ENCODE measurements around the gene PHLPP1.

DNA sequence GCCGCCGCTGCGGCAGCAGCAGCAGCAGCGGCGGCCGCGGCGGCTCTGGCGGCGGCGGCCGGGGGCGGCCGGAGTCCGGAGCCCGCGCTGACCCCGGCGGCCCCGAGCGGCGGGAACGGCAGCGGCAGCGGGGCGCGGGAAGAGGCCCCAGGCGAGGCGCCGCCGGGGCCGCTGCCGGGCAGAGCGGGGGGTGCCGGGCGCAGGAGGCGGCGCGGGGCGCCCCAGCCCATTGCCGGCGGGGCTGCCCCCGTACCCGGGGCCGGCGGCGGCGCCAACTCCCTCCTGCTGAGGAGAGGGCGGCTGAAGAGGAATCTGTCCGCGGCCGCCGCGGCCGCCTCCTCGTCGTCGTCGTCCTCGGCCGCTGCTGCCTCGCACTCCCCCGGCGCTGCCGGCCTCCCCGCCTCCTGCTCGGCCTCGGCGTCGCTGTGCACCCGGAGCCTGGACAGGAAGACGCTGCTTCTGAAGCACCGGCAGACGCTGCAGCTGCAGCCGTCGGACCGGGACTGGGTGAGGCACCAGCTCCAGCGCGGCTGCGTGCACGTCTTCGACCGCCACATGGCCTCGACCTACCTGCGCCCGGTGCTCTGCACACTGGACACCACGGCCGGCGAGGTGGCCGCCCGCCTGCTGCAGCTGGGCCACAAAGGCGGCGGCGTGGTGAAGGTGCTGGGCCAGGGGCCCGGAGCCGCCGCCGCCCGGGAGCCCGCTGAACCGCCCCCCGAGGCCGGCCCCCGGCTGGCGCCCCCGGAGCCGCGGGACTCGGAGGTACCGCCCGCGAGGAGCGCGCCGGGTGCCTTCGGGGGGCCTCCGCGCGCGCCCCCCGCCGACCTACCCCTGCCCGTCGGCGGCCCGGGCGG, 646 bp downstream of the PHLPP1 start:
- TF ChIP-seq, protein P1, sequence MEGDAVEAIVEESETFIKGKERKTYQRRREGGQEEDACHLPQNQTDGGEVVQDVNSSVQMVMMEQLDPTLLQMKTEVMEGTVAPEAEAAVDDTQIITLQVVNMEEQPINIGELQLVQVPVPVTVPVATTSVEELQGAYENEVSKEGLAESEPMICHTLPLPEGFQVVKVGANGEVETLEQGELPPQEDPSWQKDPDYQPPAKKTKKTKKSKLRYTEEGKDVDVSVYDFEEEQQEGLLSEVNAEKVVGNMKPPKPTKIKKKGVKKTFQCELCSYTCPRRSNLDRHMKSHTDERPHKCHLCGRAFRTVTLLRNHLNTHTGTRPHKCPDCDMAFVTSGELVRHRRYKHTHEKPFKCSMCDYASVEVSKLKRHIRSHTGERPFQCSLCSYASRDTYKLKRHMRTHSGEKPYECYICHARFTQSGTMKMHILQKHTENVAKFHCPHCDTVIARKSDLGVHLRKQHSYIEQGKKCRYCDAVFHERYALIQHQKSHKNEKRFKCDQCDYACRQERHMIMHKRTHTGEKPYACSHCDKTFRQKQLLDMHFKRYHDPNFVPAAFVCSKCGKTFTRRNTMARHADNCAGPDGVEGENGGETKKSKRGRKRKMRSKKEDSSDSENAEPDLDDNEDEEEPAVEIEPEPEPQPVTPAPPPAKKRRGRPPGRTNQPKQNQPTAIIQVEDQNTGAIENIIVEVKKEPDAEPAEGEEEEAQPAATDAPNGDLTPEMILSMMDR (IDR thresholded peaks at IDR 0.05; ENCODE audit: low read depth, low read length): no peak
- no peak for TF ChIP-seq POLR2A (IDR thresholded peaks at IDR 0.05; ENCODE audit: extremely low read depth, insufficient read length)

Measured in NB4 (cell line).